ENCODE measurements around the gene BTBD2.

The BTBD2 gene

GRCh38 chr19:1952635-1953034 lies 62.9 kb downstream of the BTBD2 start:
- no peak for DNase-seq (ENCODE audit: low read depth)
- H3K4me3 ChIP-seq (ENCODE audit: low read depth, low read length), result no peak overlapping the region

GRCh38 chr19:1950640-1951039 lies 64.9 kb downstream of the BTBD2 start:
- DNase-seq (ENCODE audit: low read depth), result no peak
- H3K4me3 ChIP-seq (ENCODE audit: low read depth, low read length), result no peak overlapping the region

GRCh38 chr19:1949304-1950101 lies 66.0 kb downstream of the BTBD2 start:
- no peak overlapping the region for H3K4me3 ChIP-seq (ENCODE audit: low read depth, low read length)
- DNase-seq (ENCODE audit: low read depth), result no peak

- H3K4me3 ChIP-seq (ENCODE audit: low read depth, low read length), result no peak overlapping the region
- no peak for DNase-seq (ENCODE audit: low read depth)
These were observed 67.8 kb downstream of the BTBD2 start for GRCh38 chr19:1947651-1948209.

- no peak overlapping the region for H3K4me3 ChIP-seq (ENCODE audit: low read depth, low read length)
- DNase-seq (ENCODE audit: low read depth), result no peak
These were observed 69.6 kb downstream of the BTBD2 start for GRCh38 chr19:1945899-1946298.

- DNase-seq (ENCODE audit: low read depth), result no peak
- H3K4me3 ChIP-seq (ENCODE audit: low read depth, low read length), result no peak overlapping the region
These were observed 70.5 kb downstream of the BTBD2 start for GRCh38 chr19:1944916-1945561.

GRCh38 chr19:1944088-1944915 lies 71.2 kb downstream of the BTBD2 start:
- DNase-seq (ENCODE audit: low read depth), result no peak
- H3K4me3 ChIP-seq (ENCODE audit: low read depth, low read length), result no peak overlapping the region

GRCh38 chr19:1943661-1944087 lies 71.8 kb downstream of the BTBD2 start:
- DNase-seq (ENCODE audit: low read depth), result no peak
- H3K4me3 ChIP-seq (ENCODE audit: low read depth, low read length), result no peak overlapping the region

- peak overlapping the region; percentile 79 for H3K4me3 ChIP-seq (ENCODE audit: low read depth, low read length)
- DNase-seq (ENCODE audit: low read depth), result no peak
These were observed 72.5 kb downstream of the BTBD2 start for GRCh38 chr19:1942934-1943555.

- no peak for DNase-seq (ENCODE audit: low read depth)
- peak overlapping the region; percentile 79 for H3K4me3 ChIP-seq (ENCODE audit: low read depth, low read length)
These were observed 73.2 kb downstream of the BTBD2 start for GRCh38 chr19:1942078-1942933.

GRCh38 chr19:1941146-1942077 lies 74.1 kb downstream of the BTBD2 start, which contains the start of gene CSNK1G2:
Gene CSNK1G2 (plus strand): TSS chr19:1941172. CDS start chr19:1969773, 28,601 bp downstream.
- no peak for DNase-seq (ENCODE audit: low read depth)
- H3K4me3 ChIP-seq (ENCODE audit: low read depth, low read length), result peak within 1 kb of the TSS; percentile 79

- H3K4me3 ChIP-seq (ENCODE audit: low read depth, low read length), result no peak overlapping the region
- DNase-seq (ENCODE audit: low read depth), result no peak
These were observed 77.4 kb downstream of the BTBD2 start for GRCh38 chr19:1938071-1938470.

- H3K4me3 ChIP-seq (ENCODE audit: low read depth, low read length), result no peak overlapping the region
- no peak for DNase-seq (ENCODE audit: low read depth)
These were observed 78.5 kb downstream of the BTBD2 start for GRCh38 chr19:1936916-1937610.

GRCh38 chr19:1936430-1936829 lies 79.1 kb downstream of the BTBD2 start:
- DNase-seq (ENCODE audit: low read depth), result no peak
- H3K4me3 ChIP-seq (ENCODE audit: low read depth, low read length), result no peak overlapping the region

GRCh38 chr19:1935484-1936208 lies 79.9 kb downstream of the BTBD2 start:
- no peak for DNase-seq (ENCODE audit: low read depth)
- H3K4me3 ChIP-seq (ENCODE audit: low read depth, low read length), result no peak overlapping the region

Data from skeletal muscle cell (primary cell).